NCI-H2227 (cell line): ENCODE data around the gene OTUB2.
A peak's percentile ranks its signal among the peaks of the same experiment; 100 is the strongest.
"Not testable (repeated sequence)": the region's sequence is repeated elsewhere in the genome, so short reads cannot be mapped to it uniquely, and the experiment has no call there.

Experiments
- DNase-seq: peaks from one replicate; lab custom pipeline; 2025; ENCODE audit not compliant: unreplicated experiment; lab: John Stamatoyannopoulos, UW

OTUB2 gene

GRCh38 chr14:94054401-94054800 is 28.3 kb downstream of the OTUB2 start:
- no peak for DNase-seq

GRCh38 chr14:94054936-94055335 is 28.8 kb downstream of the OTUB2 start:
- DNase-seq, result no peak

- no peak for DNase-seq
Measured at GRCh38 chr14:94056579-94057308, 30.6 kb downstream of the OTUB2 start.

GRCh38 chr14:94058128-94058673 is 32.1 kb downstream of the OTUB2 start:
- DNase-seq, result no peak

- no peak for DNase-seq
Measured at GRCh38 chr14:94058674-94059138, 32.6 kb downstream of the OTUB2 start.

- no peak for DNase-seq
Measured at GRCh38 chr14:94059998-94060397, 33.9 kb downstream of the OTUB2 start.

GRCh38 chr14:94062344-94062940 is 36.3 kb downstream of the OTUB2 start:
- DNase-seq, result no peak

GRCh38 chr14:94066089-94066676 is 40.0 kb downstream of the OTUB2 start:
- no peak for DNase-seq

- not testable (repeated sequence) for DNase-seq
Measured at GRCh38 chr14:94072076-94072475, 45.9 kb downstream of the OTUB2 start.

- no peak for DNase-seq
Measured at GRCh38 chr14:94074534-94074933, 48.4 kb downstream of the OTUB2 start.

- no peak for DNase-seq
Measured at GRCh38 chr14:94075008-94075407, 48.9 kb downstream of the OTUB2 start.

GRCh38 chr14:94077111-94077821 is 51.1 kb downstream of the OTUB2 start:
- DNase-seq, result no peak

- no peak for DNase-seq
Measured at GRCh38 chr14:94077823-94078222, 51.7 kb downstream of the OTUB2 start.

GRCh38 chr14:94079891-94080620 is 53.9 kb downstream of the OTUB2 start:
- peak; percentile 33 for DNase-seq

- DNase-seq, result peak; percentile 95
Measured at GRCh38 chr14:94080621-94081385, 54.7 kb downstream of the OTUB2 start, which contains the start of the genes DDX24 and IFI27L1. DDX24 (minus strand) TSS chr14:94081202; CDS start chr14:94079742, 1,460 bp downstream. IFI27L1 (plus strand) TSS chr14:94081310; CDS start chr14:94096938, 15,628 bp downstream.

- DNase-seq, result no peak
Measured at GRCh38 chr14:94081386-94081820, 55.3 kb downstream of the OTUB2 start.

GRCh38 chr14:94087891-94088290 is 61.8 kb downstream of the OTUB2 start:
- no peak for DNase-seq

GRCh38 chr14:94088516-94088915 is 62.4 kb downstream of the OTUB2 start:
- no peak for DNase-seq

GRCh38 chr14:94089479-94089878 is 63.3 kb downstream of the OTUB2 start:
- no peak for DNase-seq

GRCh38 chr14:94093418-94093817 is 67.3 kb downstream of the OTUB2 start:
- DNase-seq, result no peak
